Measurements from ENCODE around the gene TUT4.

GRCh38 chr1:52532247-52532646 lies 20.6 kb downstream of the TUT4 start:
- TF ChIP-seq POLR2AphosphoS5 (IDR thresholded peaks at IDR 0.05; ENCODE audit: low read depth, low read length) (no peak), POLR2A (IDR thresholded peaks at IDR 0.05; ENCODE audit: low read depth, low read length) (no peak)

Measured in GM12892 (cell line).